DMS 273 treated with DMSO at 0.1 percent for 48 hours (cell line): ENCODE data around the gene SOSTDC1.

Experiments
- DNase-seq: peaks from one replicate; lab custom pipeline; 2025; lab: John Stamatoyannopoulos, UW

SOSTDC1 gene

GRCh38 chr7:16419859-16420258 is 45.7 kb downstream of the SOSTDC1 start:
- no peak for DNase-seq

DNA sequence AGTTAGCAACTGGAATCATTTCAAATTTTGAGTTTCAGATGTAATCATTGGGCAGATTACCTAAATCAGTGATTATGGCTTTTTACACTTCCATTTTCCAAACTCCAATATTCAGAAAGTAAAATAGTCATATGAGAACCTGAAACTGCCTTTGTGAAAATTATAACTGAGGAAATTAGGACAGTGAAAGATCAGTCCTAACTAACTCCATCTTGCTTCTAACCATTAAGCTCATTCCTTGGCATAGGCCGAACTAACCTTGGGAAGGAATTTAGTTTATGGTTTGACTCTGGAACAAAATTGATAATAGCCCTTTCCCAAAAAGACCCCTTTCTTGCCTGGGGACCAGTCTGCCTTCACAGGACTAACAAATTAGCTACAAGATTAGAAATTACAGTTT is 46.4 kb downstream of the SOSTDC1 start:
- DNase-seq = no peak

DNA sequence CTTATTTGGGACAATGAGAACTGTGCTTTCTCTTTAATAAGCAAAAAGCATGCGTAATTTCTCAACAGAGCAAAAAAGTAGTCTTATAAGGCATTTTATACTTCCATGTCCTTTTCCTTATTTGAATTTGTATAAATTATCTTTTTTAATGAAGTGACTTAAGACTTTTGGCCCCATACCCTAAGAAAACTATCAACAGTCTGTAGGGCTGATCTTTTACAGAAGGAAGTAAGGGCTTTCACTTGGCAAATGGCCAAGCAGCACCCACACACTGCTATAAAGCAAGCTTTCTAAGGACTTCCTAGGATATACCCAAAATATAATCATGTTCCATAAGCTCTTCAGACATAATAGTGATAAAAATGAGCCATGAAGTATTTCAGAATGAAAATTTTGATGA is 47.6 kb downstream of the SOSTDC1 start:
- DNase-seq = no peak

DNA sequence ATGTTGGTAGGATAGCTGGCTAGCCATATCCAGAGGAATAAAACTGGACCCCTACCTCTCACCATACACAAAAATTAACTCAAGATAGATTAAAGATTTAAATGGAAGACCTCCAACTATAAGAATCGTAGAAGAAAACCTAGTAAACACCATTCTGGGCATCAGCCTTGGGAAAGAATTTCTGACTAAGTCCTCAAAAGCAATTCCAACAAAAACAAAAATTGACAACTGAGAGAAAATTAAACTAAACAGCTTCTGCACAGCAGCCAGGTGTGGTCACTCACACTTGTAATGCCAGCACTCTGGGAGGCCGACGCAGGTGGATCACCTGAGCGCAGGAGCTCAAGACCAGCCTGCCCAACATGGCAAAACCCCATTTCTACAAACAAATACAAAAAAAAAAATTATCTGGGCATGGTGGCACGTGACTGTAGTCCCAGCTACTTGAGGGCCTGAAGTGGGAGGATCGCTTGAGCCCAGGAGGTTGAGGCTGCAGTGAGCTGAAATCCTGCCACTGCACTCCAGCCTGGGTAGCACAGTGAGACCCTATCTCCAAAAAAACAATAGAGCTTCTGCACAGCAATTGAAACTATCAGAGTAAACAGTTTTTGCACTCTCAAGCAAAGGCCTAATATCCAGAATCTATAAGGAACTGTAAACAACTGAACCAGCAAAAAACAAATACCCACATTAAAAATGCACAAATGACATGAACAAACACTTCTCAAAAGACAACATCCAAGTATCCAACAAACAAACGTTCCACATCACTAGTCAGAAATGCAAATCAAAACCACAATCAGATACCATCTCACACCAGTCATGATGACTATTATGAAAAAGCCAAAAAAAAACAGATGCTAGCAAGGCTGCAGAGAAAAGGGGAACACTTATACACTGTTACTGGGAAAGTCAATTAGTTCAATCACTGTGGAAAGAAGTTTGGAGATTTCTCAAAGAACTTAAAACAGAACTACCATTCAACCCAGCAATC is 49.0 kb downstream of the SOSTDC1 start:
- no peak for DNase-seq

GRCh38 chr7:16412274-16413254 is 53.0 kb downstream of the SOSTDC1 start:
- DNase-seq = no peak
